GM12874 (cell line): ENCODE measurements around the gene AKT1S1.

ENCODE experiments used
- TF ChIP-seq, protein P1 (sequence below): IDR thresholded peaks from 2 replicates; pipeline ENCODE4 v1.5.1; 2011; ENCODE audit warnings: low read depth, mild to moderate bottlenecking, control low read depth, low read length, moderate library complexity; ENCODE audit not compliant: insufficient read depth

The AKT1S1 gene

DNA sequence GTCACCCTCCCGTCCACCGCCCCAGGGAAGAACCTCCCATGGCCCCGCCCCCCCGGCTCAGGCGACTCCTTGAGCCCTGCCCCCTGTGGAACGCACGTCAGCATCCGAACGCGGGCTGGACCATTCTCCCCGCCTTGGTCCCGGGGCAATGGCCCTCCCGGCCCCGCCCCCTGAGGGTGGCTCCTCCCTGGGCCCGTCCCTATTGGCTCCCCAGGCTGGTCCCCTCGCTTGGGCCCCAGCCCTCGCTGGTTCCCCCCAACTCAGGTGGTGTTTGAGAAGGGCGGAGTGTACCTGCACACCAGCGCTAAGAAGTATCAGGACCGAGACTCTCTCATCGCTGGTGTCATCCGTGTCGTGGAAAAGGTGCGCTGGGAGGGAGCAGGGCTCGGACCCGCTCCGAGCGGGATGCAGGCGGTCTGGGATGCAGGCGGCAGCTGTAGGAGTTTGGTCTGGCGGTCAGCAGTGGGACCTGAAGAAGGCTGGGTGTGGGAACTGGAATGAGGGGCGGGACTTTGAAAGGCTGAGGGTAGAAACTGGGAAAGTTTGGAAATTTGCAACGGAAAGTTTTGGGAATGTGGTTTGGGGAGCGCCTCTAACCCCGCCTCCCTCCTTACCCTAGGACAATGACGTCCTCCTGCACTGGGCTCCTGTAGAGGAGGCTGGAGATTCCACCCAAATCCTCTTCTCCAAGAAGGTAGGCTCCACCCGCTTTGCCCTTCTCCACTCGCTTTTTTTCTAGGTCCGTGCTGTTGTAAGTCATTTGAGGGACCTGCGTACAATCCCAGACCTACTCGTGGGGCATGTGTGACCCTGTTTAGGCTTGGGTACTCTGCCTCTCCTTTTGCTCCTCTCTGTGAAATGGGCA, 956 bp upstream of the AKT1S1 start:
- TF ChIP-seq, protein P1, sequence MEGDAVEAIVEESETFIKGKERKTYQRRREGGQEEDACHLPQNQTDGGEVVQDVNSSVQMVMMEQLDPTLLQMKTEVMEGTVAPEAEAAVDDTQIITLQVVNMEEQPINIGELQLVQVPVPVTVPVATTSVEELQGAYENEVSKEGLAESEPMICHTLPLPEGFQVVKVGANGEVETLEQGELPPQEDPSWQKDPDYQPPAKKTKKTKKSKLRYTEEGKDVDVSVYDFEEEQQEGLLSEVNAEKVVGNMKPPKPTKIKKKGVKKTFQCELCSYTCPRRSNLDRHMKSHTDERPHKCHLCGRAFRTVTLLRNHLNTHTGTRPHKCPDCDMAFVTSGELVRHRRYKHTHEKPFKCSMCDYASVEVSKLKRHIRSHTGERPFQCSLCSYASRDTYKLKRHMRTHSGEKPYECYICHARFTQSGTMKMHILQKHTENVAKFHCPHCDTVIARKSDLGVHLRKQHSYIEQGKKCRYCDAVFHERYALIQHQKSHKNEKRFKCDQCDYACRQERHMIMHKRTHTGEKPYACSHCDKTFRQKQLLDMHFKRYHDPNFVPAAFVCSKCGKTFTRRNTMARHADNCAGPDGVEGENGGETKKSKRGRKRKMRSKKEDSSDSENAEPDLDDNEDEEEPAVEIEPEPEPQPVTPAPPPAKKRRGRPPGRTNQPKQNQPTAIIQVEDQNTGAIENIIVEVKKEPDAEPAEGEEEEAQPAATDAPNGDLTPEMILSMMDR: no peak

DNA sequence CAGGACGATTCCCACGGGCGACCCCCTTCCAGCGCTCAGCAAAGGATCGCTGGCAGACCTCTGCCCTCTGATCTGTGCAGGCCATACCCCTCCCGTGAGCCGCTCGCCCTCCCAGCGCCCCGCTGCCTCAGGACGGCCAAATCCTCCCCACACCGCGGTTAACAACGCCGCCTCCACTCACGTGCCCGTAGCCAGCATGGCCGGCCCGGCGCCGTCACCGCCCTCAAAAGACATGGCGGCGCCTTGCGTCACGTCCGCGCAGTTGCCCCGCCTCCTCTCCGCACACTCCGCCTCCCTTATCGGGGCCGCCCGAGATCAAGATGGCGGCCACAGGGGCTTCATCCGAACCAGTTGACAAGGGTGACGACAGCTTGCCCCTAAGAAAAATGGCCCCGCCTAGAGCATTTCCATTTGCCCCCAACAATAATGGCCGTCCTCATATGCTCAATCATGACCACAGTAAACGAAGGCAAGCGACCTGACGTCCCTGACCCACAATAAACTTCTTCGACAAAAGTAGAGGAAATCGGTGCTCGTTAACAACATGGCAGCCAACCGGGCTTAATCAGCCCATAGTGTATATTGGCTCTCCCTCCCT, 634 bp downstream of the AKT1S1 start:
- TF ChIP-seq, protein P1: no peak

GRCh38 chr19:49875857-49876421, 1.2 kb downstream of the AKT1S1 start:
- TF ChIP-seq, protein P1: no peak

DNA sequence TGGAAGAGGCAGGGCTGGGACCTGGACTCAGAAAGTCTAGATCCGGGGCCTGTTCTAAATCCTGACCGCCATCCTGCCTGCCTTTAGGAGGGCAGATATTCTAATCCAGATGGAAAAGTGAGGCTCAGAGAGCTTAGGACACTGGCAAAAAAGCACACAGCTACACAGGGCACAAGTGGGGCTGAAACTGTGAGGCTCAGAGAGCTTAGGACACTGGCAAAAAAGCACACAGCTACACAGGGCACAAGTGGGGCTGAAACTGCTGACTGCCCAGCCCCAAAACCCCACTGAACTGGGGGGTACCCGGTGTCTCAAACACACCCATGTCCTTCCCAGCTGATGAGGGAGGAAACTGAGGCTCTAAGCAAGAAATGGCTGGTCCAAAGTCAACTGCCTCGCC, 2.0 kb downstream of the AKT1S1 start:
- TF ChIP-seq, protein P1: no peak

DNA sequence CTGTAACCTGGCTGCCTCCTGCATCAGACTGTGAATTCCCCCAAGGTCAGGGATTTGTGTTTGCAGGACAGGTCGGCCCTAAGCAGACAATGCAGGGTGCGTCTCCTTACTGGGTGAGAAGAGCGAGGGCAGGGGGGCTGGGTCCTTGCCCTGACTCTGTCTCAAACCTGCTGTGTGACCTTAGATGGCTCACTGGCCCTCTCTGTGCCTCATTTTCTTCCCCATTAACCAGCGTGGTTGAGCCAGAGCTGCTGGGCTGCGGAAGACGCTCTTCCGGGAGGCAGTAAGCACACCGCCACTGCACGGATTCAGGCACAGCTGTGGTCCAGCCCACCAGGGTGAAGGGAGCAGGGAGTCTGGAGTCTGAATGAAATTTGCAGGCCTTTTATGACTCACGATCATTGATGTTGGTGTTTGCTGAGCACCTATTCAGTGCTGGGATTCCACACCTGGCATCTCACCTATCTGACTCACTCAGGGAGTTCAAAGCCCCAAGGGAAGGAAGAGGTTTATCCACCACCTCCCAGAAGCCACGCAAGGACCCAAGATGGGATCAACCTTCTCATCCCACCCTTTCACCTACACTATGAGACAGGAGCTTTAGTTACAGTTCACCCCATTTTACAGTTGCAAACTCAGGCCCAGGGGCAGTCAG, 2.5 kb downstream of the AKT1S1 start:
- TF ChIP-seq, protein P1: no peak

GRCh38 chr19:49873834-49874233, 3.3 kb downstream of the AKT1S1 start:
- TF ChIP-seq, protein P1: no peak

DNA sequence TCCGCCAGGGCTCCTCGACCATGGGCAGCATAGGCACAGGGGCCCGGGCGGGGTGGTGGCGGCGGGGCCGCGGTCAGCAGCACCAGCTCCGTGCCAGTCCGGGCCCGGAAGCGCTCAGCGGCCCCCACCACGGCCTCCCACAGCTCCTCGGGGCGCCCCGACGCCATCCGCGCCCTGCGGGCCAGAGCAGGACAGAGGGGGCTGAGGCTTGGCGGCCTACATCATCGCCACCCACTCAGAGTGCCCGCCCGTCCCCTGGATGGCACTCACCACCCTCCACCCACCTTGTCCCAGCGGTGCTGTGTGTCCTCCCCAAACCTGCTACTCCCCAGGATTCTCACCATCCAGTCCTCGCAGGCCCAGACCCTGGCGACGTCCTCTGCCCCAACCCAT, 4.0 kb downstream of the AKT1S1 start:
- TF ChIP-seq, protein P1: no peak
